K562 (cell line): ENCODE measurements around the gene R3HDM2. TPM values are rescaled to one million over a fixed set of nuclear protein-coding genes. Genes with fewer than 3 reads are reported as not detected.
A peak's percentile ranks its signal among the peaks of the same experiment; 100 is the strongest.

Experiments
- AFF1 ChIP-seq, 2 experiments: fragments of 450-650 bp; IDR thresholded peaks; 2 replicates each; pipeline ENCODE4 v1.6.1; 2018; ENCODE audit warnings: mild to moderate bottlenecking in 2 of 2, low read depth in 1 of 2; ENCODE audit not compliant: partially characterized antibody in 2 of 2
- ARNT ChIP-seq, 2 experiments: fragments of 450-650 bp; IDR thresholded peaks; 2 replicates each; pipeline ENCODE4 v1.6.1; 2016; ENCODE audit warnings: mild to moderate bottlenecking in 1 of 2
- EGR1 ChIP-seq: fragments of 450-650 bp; conservative IDR thresholded peaks from 2 replicates; pipeline ENCODE4 v1.6.1; 2017; ENCODE audit warnings: mild to moderate bottlenecking
- EZH2 ChIP-seq: IDR thresholded peaks from 2 replicates; pipeline ENCODE4 v1.6.1; 2012; ENCODE audit warnings: low read depth, mild to moderate bottlenecking, inconsistent platforms, low read length, borderline replicate concordance
- KAT2B ChIP-seq: IDR thresholded peaks from one replicate; pipeline ENCODE4 v1.6.1; 2012; ENCODE audit warnings: low read depth, mild to moderate bottlenecking, control low read depth, inconsistent platforms, low read length, moderate library complexity
- LEF1 ChIP-seq: fragments of 450-650 bp; IDR thresholded peaks from 2 replicates; pipeline ENCODE4 v1.6.1; 2016; ENCODE audit warnings: mild to moderate bottlenecking
- PHB2 ChIP-seq: fragments of 450-650 bp; IDR thresholded peaks from 2 replicates; pipeline ENCODE4 v1.6.1; 2017; ENCODE audit warnings: low read depth
- PRDM10 ChIP-seq: fragments of 450-650 bp; IDR thresholded peaks from 2 replicates; pipeline ENCODE4 v1.6.1; 2018; ENCODE audit not compliant: partially characterized antibody
- RBM22 ChIP-seq: fragments of 200-400 bp; formaldehyde crosslinking; IDR thresholded peaks from 2 replicates; pipeline ENCODE4 v1.6.1; 2018; ENCODE audit warnings: low read length, low read depth; ENCODE audit not compliant: poor library complexity, severe bottlenecking
- SMARCE1 ChIP-seq: fragments of 450-650 bp; IDR thresholded peaks from 2 replicates; pipeline ENCODE4 v1.7.1; 2016; ENCODE audit warnings: mild to moderate bottlenecking
- TAL1 ChIP-seq: fragments of 450-650 bp; IDR thresholded peaks from 2 replicates; pipeline ENCODE4 v1.6.1; 2016; ENCODE audit warnings: mild to moderate bottlenecking
- TBP ChIP-seq: optimal IDR thresholded peaks from 2 replicates; pipeline ENCODE3; 2011; ENCODE audit warnings: low read depth, low read length, improper control_type of control experiment
- ZBTB7A ChIP-seq: IDR thresholded peaks from 2 replicates; pipeline ENCODE4 v1.6.1; 2011; ENCODE audit warnings: low read depth, mild to moderate bottlenecking, low read length, moderate library complexity, borderline replicate concordance; ENCODE audit not compliant: control insufficient read depth
- ZFPM2 ChIP-seq: fragments of 250-450 bp; sonication (Bioruptor Pico); IDR thresholded peaks from 2 replicates; pipeline ENCODE4 v1.5.1; 2022; ENCODE audit warnings: mild to moderate bottlenecking
- ZNF143 ChIP-seq: sonication (generic); formaldehyde crosslinking; IDR thresholded peaks from 2 replicates; pipeline ENCODE4 v1.9.0; 2022; ENCODE audit warnings: mild to moderate bottlenecking, missing genetic modification reagents
- ZNF24 ChIP-seq: fragments of 450-650 bp; IDR thresholded peaks from 2 replicates; pipeline ENCODE4 v1.6.1; 2016
- ZNF253 ChIP-seq: fragments of 250-450 bp; sonication (Bioruptor Pico); conservative IDR thresholded peaks from 2 replicates; pipeline ENCODE4 v1.6.1; 2021; ENCODE audit warnings: mild to moderate bottlenecking
- ZNF436 ChIP-seq: fragments of 250-450, 450-650 bp; sonication (Bioruptor Pico); formaldehyde crosslinking; IDR thresholded peaks from 2 replicates; pipeline ENCODE4 v1.7.0; 2020; ENCODE audit warnings: mild to moderate bottlenecking
- ZNF740 ChIP-seq, 3 experiments: fragments of 200-800 bp in 1 of 3; sonication (Bioruptor generic) in 1 of 3; sonication (generic) in 1 of 3; formaldehyde crosslinking in 1 of 3; IDR thresholded peaks; 2 replicates each; pipeline versions ENCODE4 v1.6.1 to v1.8.0; 2016 to 2022; ENCODE audit warnings: mild to moderate bottlenecking in 2 of 3, missing compliant biosample characterization in 2 of 3, missing genetic modification characterization in 2 of 3, missing genetic modification reagents in 1 of 3
- ZNF780A ChIP-seq: fragments of 250-450 bp; sonication (Bioruptor Pico); IDR thresholded peaks from 2 replicates; pipeline ENCODE4 v1.5.0; 2021; ENCODE audit warnings: mild to moderate bottlenecking
- polyA plus RNA-seq, 8 experiments: library from polyadenylated mRNA; depleted of rRNA in 4 of 8; stranded (reverse) in 5 of 8; unstranded in 3 of 8; fragments of >200 nt; fragmentation: Nextera tagmentation in 2 of 8; fragmentation: Illumina TruSeq in 1 of 8; extraction: Ambion mirVana in 2 of 8; extraction: Trizol in 1 of 8; gene quantifications; 2 replicates each; pipeline versions ENCODE4 v1.2.1 to v1.2.3, GENCODE V29; 2011 to 2014; ENCODE audit warnings: inconsistent platforms in 1 of 8, missing spikeins in 1 of 8
- total RNA-seq, 7 experiments: library from RNA; depleted of rRNA in 6 of 7; stranded (reverse); fragments of >200 nt in 6 of 7; fragmentation: Illumina TruSeq in 2 of 7; extraction: Trizol in 2 of 7; gene quantifications; 2 replicates each; pipeline versions ENCODE4 v1.2.1 to v1.2.3, GENCODE V29; 2011 to 2021; ENCODE audit warnings: low replicate concordance in 1 of 7

The R3HDM2 gene
- total and polyA plus RNA-seq, 9 of the 15 experiments (the other 6 are each of a cell fraction or from before 2014, with no cell fraction given) = 3.3 to 18.8 (median 9.0) TPM

- peak; percentile 51 for TF ChIP-seq PRDM10
- no peak for TF ChIP-seq RBM22
- TF ChIP-seq PHB2 = no peak
- TF ChIP-seq TAL1 = no peak
- TF ChIP-seq EGR1 = peak; percentile 65
- peak; percentile 89 for TF ChIP-seq ZNF740 (CRISPR knock-in tag; IDR thresholded peaks at IDR 0.05)
- no peak for TF ChIP-seq ZNF740 (tag; IDR thresholded peaks at IDR 0.05)
- TF ChIP-seq ZFPM2 = no peak
- TF ChIP-seq TBP = peak; percentile 13
- TF ChIP-seq LEF1 = no peak
- TF ChIP-seq ZNF24 = no peak
- TF ChIP-seq ARNT (IDR thresholded peaks at IDR 0.05) = no peak
- TF ChIP-seq EZH2 = no peak
- no peak for TF ChIP-seq ZNF780A (CRISPR knock-in tag)
- TF ChIP-seq AFF1 (IDR thresholded peaks at IDR 0.05; ENCODE audit: low read depth in 1 of 2, partially characterized antibody in 2 of 2) = no peak
- TF ChIP-seq ZNF436 (CRISPR knock-in tag) = no peak
- peak; percentile 38; the same call in 1 of the 2 replicates for TF ChIP-seq ZBTB7A
- TF ChIP-seq SMARCE1 = 0 out of 2 replicates have a peak, but pooled peaks have one; percentile 15
- no peak for TF ChIP-seq ZNF253 (CRISPR knock-in tag)
- no peak for TF ChIP-seq ZNF143 (CRISPR knock-in tag)
- TF ChIP-seq KAT2B = no peak
Measured at GRCh38 chr12:57248934-57249742, 181.7 kb downstream of the R3HDM2 start (continued).
